ENCODE data around the gene CIAO3. TPM values are rescaled to one million over a fixed set of nuclear protein-coding genes. Genes with fewer than 3 reads are reported as not detected.

CIAO3 gene
- polyA plus RNA-seq, 6 donors from 2014 or later = 14.1 to 29.6 (median 20.5) TPM

DNA sequence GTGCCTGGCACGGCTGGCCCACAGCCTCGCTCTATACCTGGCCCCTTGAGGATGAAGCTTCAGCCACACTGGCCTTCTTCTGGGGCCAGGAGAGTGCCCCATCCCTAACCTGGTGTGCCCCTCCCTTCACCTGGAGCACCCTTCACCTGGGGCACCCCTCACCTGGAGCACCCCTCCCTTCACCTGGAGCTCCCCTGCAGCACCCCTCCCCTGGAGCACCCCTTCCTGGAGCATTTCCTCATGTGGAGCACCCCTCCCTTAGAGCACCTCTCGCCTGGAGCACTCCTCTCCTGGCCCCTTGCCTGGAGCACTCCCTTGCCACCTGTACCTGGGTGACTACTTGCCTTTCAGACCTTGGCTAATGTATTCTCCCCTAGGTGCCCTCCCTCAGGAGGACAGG lies 32.8 kb downstream of the CIAO3 start:
- H3K36me3 Mint-ChIP-seq = no peaks in the 10 kb centered on the region
- peak overlapping the region in 2 of 8 donors; percentile 51 to 65 for H3K4me3 Mint-ChIP-seq
- H3K4me1 Mint-ChIP-seq = peaks cover 3 to 13% (median 7%) of the 10 kb centered on the region in 3 donors
- ATAC-seq (ENCODE audit: low read depth in 2 of 2) (no peak), DNase-seq (no peak)
- H3K27me3 Mint-ChIP-seq = peaks cover 28 to 74% (median 30%) of the 10 kb centered on the region in 3 donors
- H3K9me3 Mint-ChIP-seq = no peaks in the 10 kb centered on the region
- H3K27ac Mint-ChIP-seq = peak overlapping the region in 1 of 6 donors; percentile 73

- Mint-ChIP-seq H3K4me3 (no peak overlapping the region), H3K36me3 (no peaks in the 10 kb centered on the region), H3K4me1 (peaks cover 3 to 9% (median 7%) of the 10 kb centered on the region in 3 donors), H3K27ac (no peak overlapping the region), H3K27me3 (peaks cover 33 to 78% (median 37%) of the 10 kb centered on the region in 3 donors), H3K9me3 (peaks cover 0 to 2% (median 0%) of the 10 kb centered on the region in 7 donors)
- ATAC-seq (ENCODE audit: low read depth in 2 of 2) (no peak), DNase-seq (no peak)
These were observed 33.7 kb downstream of the CIAO3 start for GRCh38 chr16:707062-707538.

DNA sequence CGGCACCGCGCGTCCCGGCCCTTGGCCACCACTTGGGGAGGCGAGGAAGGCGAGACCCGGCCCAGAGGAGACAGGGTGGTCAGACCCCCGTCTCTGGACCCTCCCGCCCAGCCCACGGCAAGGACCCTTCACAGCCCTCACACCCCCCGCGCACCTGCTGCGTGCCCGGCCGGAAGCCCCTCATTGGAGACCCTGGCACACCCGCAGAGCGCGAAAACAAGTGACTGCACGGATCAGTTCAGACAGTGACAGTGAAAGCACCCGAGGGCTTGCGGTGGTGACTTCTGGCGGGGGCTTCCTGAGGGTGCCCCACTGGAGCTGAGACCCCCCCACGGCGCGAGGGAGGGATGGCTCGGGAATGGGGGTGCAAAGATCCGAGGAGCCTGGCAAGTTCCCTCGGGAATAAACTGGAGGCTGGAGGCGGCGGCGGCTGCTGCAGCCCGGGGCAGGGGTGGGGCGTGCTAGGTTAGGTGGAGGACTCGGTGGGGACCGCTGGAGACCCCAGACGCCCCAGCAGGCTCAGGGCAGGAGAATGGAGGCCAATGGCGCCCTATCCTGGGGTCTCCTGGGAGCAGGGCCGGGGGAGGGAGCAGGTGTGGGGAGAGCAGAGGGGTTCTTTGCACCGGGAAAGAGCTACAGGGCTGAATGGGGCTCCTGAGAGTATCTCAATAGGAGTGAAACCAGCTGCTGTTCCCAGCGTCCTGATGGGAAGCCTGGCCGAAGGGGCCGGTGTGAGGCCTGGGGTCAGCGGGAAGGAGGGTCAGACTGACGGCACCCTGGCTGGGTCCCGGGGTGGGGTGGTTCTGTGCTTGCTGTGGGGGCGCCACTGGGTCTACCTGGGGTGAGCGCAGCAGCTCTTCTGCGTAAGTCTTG lies 34.4 kb downstream of the CIAO3 start:
- ATAC-seq (ENCODE audit: low read depth in 2 of 2) = no peak
- no peak for DNase-seq
- Mint-ChIP-seq H3K36me3 (no peaks in the 10 kb centered on the region), H3K9me3 (peaks cover 0 to 2% (median 0%) of the 10 kb centered on the region in 7 donors), H3K4me1 (peaks cover 4 to 9% (median 7%) of the 10 kb centered on the region in 3 donors), H3K27ac (peak overlapping the region in 1 of 6 donors; percentile 36), H3K27me3 (peaks cover 33 to 83% (median 40%) of the 10 kb centered on the region in 3 donors), H3K4me3 (peak overlapping the region in 3 of 8 donors; percentile 35 to 60 (median 57))

DNA sequence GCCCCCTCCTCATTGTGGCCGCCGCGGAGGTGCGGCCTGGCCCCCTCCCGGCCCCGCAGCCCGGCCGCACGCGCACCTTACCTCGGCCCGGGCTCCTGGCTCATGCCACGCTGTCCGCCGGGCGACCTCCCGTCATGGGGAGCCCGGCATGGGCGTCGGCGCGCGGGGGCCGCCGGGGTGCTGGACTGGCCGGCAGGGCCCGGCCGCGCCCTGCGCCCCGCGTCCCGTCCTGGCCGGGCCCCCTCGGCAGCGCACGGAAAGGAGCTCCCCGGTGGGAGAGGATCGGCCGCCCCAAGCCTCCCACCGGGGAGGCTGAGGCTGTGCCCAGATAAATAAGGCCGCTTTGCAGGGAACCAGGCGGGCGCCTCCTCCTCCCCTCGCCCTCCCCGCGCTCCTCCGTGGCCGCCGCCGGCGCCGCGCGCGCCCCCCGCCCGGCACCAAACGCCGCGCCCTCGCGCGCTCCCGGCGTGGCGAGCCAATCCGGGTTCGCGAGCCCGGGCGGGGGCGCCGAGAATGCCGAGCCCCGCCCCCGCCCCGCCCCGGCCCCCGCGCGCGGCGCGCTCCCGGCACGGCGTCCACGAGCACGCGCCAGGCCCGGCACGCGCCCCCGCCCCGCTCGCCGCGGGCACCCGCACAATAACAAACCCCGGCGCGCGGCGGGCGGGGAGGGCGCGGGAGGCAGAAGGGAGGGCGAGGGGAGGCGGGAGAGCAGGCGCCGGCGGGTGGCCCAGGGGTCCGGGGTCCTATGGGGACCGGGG lies 35.2 kb downstream of the CIAO3 start, which contains the start of gene FBXL16:
Gene FBXL16, minus strand, starts transcription at position 371 of the 758 bp plus-strand sequence. CDS start 8,396 bp downstream, outside the sequence.
- ATAC-seq (ENCODE audit: low read depth in 2 of 2) (peak in 1 of 2 donors; percentile 14), DNase-seq (no peak)
- Mint-ChIP-seq H3K27me3 (peaks cover 33 to 80% (median 40%) of the 10 kb centered on the region in 3 donors), H3K9me3 (peaks cover 0 to 2% (median 0%) of the 10 kb centered on the region in 7 donors), H3K27ac (peak within 1 kb of the TSS in 1 of 6 donors; percentile 36), H3K36me3 (no peaks in the 10 kb centered on the region), H3K4me3 (peak within 1 kb of the TSS in 3 of 8 donors; percentile 35 to 60 (median 57)), H3K4me1 (peaks cover 4 to 7% (median 7%) of the 10 kb centered on the region in 3 donors)

GRCh38 chr16:704552-705380 lies 36.0 kb downstream of the CIAO3 start:
- Mint-ChIP-seq H3K9me3 (peaks cover 0 to 2% (median 0%) of the 10 kb centered on the region in 7 donors), H3K36me3 (no peaks in the 10 kb centered on the region), H3K27ac (no peak overlapping the region), H3K27me3 (peaks cover 33 to 77% (median 40%) of the 10 kb centered on the region in 3 donors), H3K4me3 (peak overlapping the region in 2 of 8 donors; percentile 33 to 42), H3K4me1 (peaks cover 4 to 7% (median 7%) of the 10 kb centered on the region in 3 donors)
- no peak for DNase-seq
- no peak for ATAC-seq (ENCODE audit: low read depth in 2 of 2)

GRCh38 chr16:704047-704446 lies 36.8 kb downstream of the CIAO3 start:
- ATAC-seq (ENCODE audit: low read depth in 2 of 2) (no peak), DNase-seq (no peak)
- Mint-ChIP-seq H3K9me3 (peaks cover 0 to 2% (median 0%) of the 10 kb centered on the region in 7 donors), H3K4me3 (no peak overlapping the region), H3K4me1 (peaks cover 4 to 7% (median 7%) of the 10 kb centered on the region in 3 donors), H3K27ac (no peak overlapping the region), H3K27me3 (peaks cover 27 to 69% (median 34%) of the 10 kb centered on the region in 3 donors), H3K36me3 (no peaks in the 10 kb centered on the region)

DNA sequence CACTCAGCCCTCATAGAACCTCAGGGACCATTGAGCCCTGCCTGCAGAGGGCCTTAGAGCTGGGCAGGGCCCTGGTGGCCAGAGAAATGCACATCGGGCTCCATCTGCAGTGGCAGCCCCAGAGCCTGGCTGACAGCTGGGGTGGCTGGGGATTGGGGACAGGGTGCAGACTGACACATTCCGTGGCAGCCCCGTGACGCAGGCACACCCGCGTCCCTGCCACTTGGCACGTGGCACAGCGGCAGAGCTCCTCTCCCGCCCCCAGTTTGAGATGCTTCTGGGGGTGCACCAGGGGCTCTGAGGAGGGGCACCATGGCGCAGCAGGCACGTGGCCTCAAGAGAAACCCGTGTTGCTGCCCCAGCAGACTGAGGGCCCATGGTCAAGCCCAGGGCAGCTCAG lies 37.4 kb downstream of the CIAO3 start:
- H3K27me3 Mint-ChIP-seq = peaks cover 21 to 65% (median 28%) of the 10 kb centered on the region in 3 donors
- H3K4me3 Mint-ChIP-seq = no peak overlapping the region
- ATAC-seq (ENCODE audit: low read depth in 2 of 2) (no peak), DNase-seq (no peak)
- H3K4me1 Mint-ChIP-seq = peaks cover 4 to 7% (median 7%) of the 10 kb centered on the region in 3 donors
- H3K27ac Mint-ChIP-seq = no peak overlapping the region
- H3K36me3 Mint-ChIP-seq = no peaks in the 10 kb centered on the region
- peaks cover 0 to 2% (median 0%) of the 10 kb centered on the region in 7 donors for H3K9me3 Mint-ChIP-seq

- H3K4me1 Mint-ChIP-seq = peaks cover 4 to 7% (median 4%) of the 10 kb centered on the region in 3 donors
- H3K27ac Mint-ChIP-seq = no peak overlapping the region
- H3K9me3 Mint-ChIP-seq = peaks cover 0 to 2% (median 0%) of the 10 kb centered on the region in 7 donors
- H3K4me3 Mint-ChIP-seq = peak overlapping the region in 1 of 8 donors; percentile 16
- no peak for ATAC-seq (ENCODE audit: low read depth in 2 of 2)
- no peaks in the 10 kb centered on the region for H3K36me3 Mint-ChIP-seq
- DNase-seq = no peak
- H3K27me3 Mint-ChIP-seq = peaks cover 14 to 66% (median 17%) of the 10 kb centered on the region in 3 donors
These were observed 38.5 kb downstream of the CIAO3 start for GRCh38 chr16:702341-702740.

DNA sequence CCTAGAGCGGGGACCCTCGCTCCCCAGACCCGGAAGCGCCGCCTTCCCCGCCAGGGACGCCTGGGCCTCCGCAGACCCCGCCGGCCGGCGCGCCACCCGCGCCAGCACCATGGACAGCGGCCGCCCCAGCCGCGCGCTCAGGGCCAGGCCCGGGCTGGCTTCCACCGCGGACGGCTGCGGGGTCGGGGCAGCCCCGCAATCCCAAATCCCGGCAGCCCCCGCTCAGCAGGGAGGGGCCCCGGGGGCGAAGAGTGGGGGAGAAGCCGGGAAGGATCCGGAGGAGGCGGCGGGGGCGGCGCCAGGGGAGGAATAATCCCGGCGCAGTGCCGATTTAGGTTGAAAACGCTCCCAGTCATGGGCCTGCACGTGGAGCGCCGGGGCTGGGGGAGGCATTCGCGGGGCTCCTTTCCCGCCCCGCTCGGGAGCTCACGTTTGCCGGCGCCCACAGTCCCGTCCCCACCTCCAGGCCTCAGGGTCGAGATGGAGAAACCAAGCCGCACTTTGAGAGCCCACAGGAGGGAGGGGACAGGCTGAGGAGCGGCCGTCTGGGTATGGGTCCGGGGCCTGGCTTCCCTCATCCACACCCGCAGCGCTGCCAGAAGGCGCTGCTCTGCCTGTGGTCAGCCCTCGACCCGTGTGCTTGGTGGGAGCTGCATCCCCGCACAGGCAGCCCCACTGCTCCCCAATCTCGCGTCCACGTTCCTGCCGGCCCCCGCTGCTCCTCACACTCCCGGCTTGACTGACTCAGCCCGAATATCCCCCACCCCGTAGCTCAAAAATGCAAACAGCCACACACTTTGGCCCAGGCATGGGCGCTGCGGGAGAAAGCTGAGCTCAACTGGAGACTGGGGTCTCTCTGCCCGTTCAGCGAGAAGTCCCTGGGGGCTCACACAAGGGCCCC lies 39.9 kb downstream of the CIAO3 start:
- H3K4me3 Mint-ChIP-seq = no peak overlapping the region
- H3K27ac Mint-ChIP-seq = peak overlapping the region in 1 of 6 donors; percentile 82
- H3K9me3 Mint-ChIP-seq = peaks cover 0 to 2% (median 0%) of the 10 kb centered on the region in 7 donors
- H3K4me1 Mint-ChIP-seq = peaks cover 0 to 4% (median 0%) of the 10 kb centered on the region in 3 donors
- peak; percentile 46 to 65 for ATAC-seq (ENCODE audit: low read depth in 2 of 2)
- no peak for DNase-seq
- H3K27me3 Mint-ChIP-seq = peaks cover 9 to 57% (median 16%) of the 10 kb centered on the region in 3 donors
- no peaks in the 10 kb centered on the region for H3K36me3 Mint-ChIP-seq

DNA sequence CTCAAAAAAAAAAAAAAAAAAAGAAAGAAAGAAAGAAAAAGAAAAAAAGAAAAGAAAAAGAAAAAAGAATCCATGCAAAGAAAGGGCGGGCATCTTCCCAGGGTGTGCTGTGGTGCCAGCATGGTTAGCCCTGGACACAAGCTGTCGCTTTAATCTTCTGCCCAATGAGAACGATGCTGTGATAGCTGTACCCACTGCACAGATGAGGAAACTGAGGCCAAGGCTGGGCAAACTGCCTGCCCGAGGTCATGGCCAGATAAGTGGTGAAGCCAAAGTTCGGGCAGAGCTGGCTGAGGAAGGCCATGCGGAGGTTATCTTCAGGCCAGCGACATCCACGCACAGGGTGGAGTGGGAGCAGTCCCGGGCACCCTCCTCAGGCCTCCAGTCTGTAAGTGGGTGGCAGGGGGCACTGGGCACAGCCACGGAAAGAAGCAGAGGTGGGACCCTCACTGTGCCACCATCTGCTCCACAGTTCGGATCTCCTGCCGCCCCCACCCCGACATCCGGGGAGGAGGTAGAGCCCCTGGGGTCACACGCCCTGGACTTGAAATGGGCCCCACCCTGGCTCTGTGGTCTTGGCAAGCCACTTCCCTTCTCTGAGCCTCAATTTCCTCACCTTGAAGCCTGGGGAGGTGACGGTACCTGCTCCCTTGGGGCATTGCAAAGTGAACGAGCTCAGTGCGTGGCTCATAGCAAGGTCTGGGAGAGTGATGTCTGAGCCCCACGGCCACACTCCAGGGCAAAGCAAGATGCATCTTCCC lies 41.7 kb downstream of the CIAO3 start:
- peaks cover 9 to 56% (median 16%) of the 10 kb centered on the region in 3 donors for H3K27me3 Mint-ChIP-seq
- no peak overlapping the region for H3K27ac Mint-ChIP-seq
- H3K4me1 Mint-ChIP-seq = peaks cover 0 to 8% (median 0%) of the 10 kb centered on the region in 3 donors
- no peak for DNase-seq
- H3K36me3 Mint-ChIP-seq = no peaks in the 10 kb centered on the region
- H3K4me3 Mint-ChIP-seq = no peak overlapping the region
- ATAC-seq (ENCODE audit: low read depth in 2 of 2) = no peak
- H3K9me3 Mint-ChIP-seq = peaks cover 0 to 2% (median 0%) of the 10 kb centered on the region in 7 donors

Measured in naive B cell (primary cell).